ENCODE measurements around the gene H2BK1. TPM values are rescaled to one million over a fixed set of nuclear protein-coding genes. Genes with fewer than 3 reads are reported as not detected.

Gene H2BK1
- total RNA-seq, 4 donors from 2014 or later: not detected

DNA sequence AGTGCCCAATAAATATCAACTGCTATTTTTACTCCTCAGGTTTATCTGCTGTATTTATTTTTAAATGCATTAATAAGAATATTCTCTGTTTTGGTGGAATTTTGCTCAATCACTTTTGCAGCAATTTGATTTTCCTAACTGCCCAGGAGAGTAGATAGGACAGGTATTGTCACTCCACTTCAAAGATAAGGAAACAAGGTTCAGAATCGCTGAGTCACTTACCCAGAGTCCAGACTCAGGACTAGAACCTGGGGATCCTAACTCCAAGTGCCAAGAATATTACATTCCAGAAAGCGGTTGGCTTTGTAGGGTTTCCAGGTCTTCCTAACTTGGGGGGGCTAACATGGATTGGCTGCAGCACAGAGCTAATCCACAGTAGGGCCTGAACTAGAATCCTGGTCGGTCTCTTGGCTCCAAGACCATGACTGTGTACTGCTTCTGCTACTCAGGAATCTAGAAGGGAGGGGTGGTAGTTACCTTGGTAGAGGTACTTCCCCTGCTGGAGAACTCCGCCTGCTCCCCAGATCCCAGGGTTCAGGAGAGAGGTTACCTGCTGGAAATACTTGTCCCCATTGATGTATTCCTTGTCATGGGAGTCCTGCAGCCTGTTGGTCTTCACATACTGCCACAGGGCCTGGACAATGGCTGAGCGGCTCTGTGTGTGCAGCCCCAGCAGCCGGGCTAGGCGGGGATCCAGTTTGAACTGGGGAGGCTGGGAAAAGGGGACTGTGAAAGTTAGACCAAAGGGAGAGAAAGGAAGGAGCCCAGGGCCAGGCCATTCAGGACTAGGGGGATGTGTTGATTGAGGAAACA, 30.9 kb upstream of the H2BK1 start:
- Histone ChIP-seq H3K4me3 (no peak overlapping the region), H3K27ac (no peak overlapping the region), H3K36me3 (peaks cover 0 to 65% of the 10 kb centered on the region in 2 donors), H3K27me3 (peaks cover 12% of the 10 kb centered on the region), H3K4me1 (peaks cover 0 to 37% (median 15%) of the 10 kb centered on the region in 3 donors), H3K9me3 (no peaks in the 10 kb centered on the region)
- no peak for ATAC-seq
- 63 to 85% methylated on average over 2 to 4 of the region's 7 CpGs for WGBS, 2 donors (ENCODE audit: low coverage in 1 of 2)
- no peak for TF ChIP-seq EP300 (IDR thresholded peaks at IDR 0.05)
- no peak for TF ChIP-seq POLR2AphosphoS5 (IDR thresholded peaks at IDR 0.05)
- TF ChIP-seq POLR2A (IDR thresholded peaks at IDR 0.05): no peak
- no peak for TF ChIP-seq CTCF (IDR thresholded peaks at IDR 0.05)

DNA sequence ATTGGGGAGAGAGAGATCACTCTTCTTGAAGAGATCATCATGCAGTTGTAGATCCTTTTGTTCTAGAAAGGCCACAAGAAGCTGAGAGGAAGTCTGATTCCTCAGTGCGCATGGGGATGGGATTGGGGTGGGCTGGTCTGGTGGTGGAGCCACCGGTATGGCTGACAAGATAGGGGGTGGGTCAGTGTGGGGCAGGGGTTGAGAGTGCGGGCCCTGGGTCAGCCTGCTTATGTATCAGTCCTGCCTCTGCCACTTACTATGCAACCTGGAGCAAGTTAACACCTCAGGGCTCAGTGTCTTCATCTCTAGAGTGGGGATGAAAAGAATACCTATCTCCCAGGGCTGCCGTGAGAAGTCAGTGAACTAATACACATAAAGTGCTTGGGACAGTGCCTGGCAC, 30.2 kb upstream of the H2BK1 start:
- TF ChIP-seq EP300 (IDR thresholded peaks at IDR 0.05) (no peak), POLR2AphosphoS5 (IDR thresholded peaks at IDR 0.05) (no peak)
- peak overlapping the region in 1 of 4 donors; percentile 24 for H3K27ac ChIP-seq

DNA sequence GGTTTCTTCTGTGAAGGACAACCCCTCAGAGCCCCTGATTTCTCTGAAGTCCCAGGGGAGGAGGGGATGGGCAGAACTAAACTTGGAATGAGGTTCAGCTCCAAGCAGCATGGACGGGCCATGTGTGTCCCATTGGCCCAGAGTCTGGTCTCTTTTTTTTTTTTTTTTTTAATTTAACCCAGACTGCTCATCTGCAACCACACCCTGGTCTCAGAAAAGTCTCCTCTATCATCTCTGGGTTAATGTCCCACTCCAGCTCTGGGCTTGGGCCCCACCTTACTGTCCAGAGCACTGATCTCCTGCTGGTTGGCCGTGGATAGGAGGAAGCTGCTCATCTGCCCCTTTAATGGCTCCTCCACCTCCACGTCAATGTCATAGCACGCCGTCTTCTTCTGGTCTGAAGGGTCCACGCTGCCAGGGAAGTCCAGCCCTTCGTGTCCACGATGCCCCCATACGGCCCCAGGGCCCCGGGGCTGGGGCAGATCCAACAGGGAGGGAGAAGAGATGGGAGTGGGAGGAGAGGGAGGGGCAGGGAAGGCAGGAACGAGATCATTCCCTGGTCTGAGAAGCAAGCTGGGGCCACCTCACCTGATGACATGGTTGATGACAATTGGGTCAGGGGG, 29.7 kb upstream of the H2BK1 start:
- Histone ChIP-seq H3K36me3 (peaks cover 0 to 77% of the 10 kb centered on the region in 2 donors), H3K27ac (peak overlapping the region in 1 of 4 donors; percentile 24), H3K4me1 (peaks cover 0 to 25% (median 4%) of the 10 kb centered on the region in 3 donors)

More for the DNA sequence above, 30.2 kb upstream of the H2BK1 start:
- Histone ChIP-seq H3K27me3 (peaks cover 10% of the 10 kb centered on the region), H3K36me3 (peaks cover 0 to 71% of the 10 kb centered on the region in 2 donors), H3K4me3 (no peak overlapping the region), H3K4me1 (peaks cover 0 to 31% (median 9%) of the 10 kb centered on the region in 3 donors), H3K9me3 (no peaks in the 10 kb centered on the region)
- WGBS, 2 donors (ENCODE audit: low coverage in 1 of 2): 64 to 83% methylated on average over 3 to 4 of the region's 4 CpGs
- no peak for ATAC-seq

DNA sequence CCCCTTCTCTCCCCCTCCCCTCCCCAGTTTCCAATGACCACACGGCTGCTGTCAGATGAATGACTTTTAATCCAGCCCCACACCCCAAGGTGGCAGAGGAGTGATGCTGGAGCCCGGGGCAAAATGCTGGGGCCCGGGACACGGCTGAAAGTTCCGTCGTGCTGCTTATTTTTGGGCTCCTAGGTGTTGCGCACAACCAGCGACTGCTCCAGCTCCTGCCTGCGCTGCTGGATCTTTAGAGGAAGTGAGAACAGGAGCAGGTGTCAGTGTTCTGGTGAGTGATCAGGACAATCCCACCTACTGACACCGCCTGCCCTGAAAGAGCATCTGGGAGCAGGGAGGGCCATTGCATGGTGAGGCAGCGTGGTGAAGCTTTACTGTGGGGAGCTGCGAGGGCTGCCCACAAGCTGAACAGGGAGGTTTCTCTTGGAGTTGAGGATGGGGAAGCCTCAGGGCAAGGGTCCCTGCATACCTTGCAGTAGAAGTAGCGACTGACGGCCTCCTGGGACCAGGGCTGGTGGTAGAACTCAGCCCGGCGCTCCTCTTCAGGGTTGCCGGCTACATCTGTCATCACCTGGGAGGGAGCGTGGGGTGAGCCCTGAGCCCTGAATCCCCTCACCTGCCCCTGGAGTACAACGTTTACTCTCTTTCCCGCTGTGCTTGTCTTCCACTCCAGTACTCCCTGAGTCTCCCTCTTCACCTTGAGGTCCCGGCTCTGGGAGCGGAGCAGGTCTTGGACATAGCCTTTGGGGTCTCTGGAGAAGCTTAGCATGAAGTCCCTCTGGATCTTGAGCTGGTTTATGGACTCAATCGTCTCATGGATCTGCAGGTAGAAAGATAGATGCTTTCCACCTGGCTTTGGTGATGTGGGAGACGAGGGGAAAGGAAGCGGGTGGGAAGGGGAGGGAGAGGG, 28.9 kb upstream of the H2BK1 start:
- H3K27ac ChIP-seq: no peak overlapping the region
- peaks cover 0 to 81% of the 10 kb centered on the region in 2 donors for H3K36me3 ChIP-seq
- H3K4me3 ChIP-seq: no peak overlapping the region
- no peak for ATAC-seq
- TF ChIP-seq EP300 (IDR thresholded peaks at IDR 0.05) (no peak), POLR2A (IDR thresholded peaks at IDR 0.05) (no peak), CTCF (IDR thresholded peaks at IDR 0.05) (no peak), POLR2AphosphoS5 (IDR thresholded peaks at IDR 0.05) (no peak)
- H3K27me3 ChIP-seq: no peaks in the 10 kb centered on the region
- 75 to 96% methylated on average over 3 to 4 of the region's 25 CpGs for WGBS, 2 donors (ENCODE audit: low coverage in 1 of 2)
- no peaks in the 10 kb centered on the region for H3K9me3 ChIP-seq
- peaks cover 0 to 18% (median 1%) of the 10 kb centered on the region in 3 donors for H3K4me1 ChIP-seq

More for the DNA sequence above, 29.7 kb upstream of the H2BK1 start:
- WGBS, 2 donors (ENCODE audit: low coverage in 1 of 2): 30 to 40% methylated on average over 1 to 4 of the region's 11 CpGs
- Histone ChIP-seq H3K9me3 (no peaks in the 10 kb centered on the region), H3K4me3 (no peak overlapping the region), H3K27me3 (peaks cover 4% of the 10 kb centered on the region)
- no peak for ATAC-seq
- TF ChIP-seq EP300 (IDR thresholded peaks at IDR 0.05) (no peak), CTCF (IDR thresholded peaks at IDR 0.05) (no peak), POLR2A (IDR thresholded peaks at IDR 0.05) (no peak), POLR2AphosphoS5 (IDR thresholded peaks at IDR 0.05) (no peak)

Data from gastroesophageal sphincter (tissue), 4 donors.